Body of pancreas (tissue), 4 donors: Measurements from ENCODE around the gene RAD51B. TPM values are rescaled to one million over a fixed set of nuclear protein-coding genes. Genes with fewer than 3 reads are reported as not detected.

Experiments used
- ATAC-seq: fragments of 150-250 bp; one replicate; pipeline ENCODE4 v1.9.1; 2016
- DNase-seq, 4 donors: peaks; one replicate each; pipeline ENCODE4 v3.0.0-alpha.2; 2019
- H3K27ac ChIP-seq, 4 donors: fragments of 200-600 bp; sonication (generic); 1 replicate in 3 of 4; 2 replicates in 1 of 4; pipeline versions ENCODE4 v1.5.1 to v1.6.1; 2016 to 2019; ENCODE audit warnings: mild to moderate bottlenecking in 1 of 4, mixed read lengths in 1 of 4, moderate library complexity in 1 of 4
- H3K27me3 ChIP-seq, 2 donors: fragments of 200-600 bp; sonication (generic); one replicate each; pipeline ENCODE4 v1.6.0; 2016; ENCODE audit warnings: mild to moderate bottlenecking in 1 of 2
- H3K36me3 ChIP-seq, 2 donors: fragments of 200-600 bp; sonication (generic); replicated peaks in 1 of 2; 2 replicates each; pipeline ENCODE4 v1.5.1; 2016; ENCODE audit warnings: low read depth in 2 of 2; ENCODE audit not compliant: insufficient read depth in 1 of 2
- H3K4me1 ChIP-seq: fragments of 200-600 bp; sonication (generic); one replicate; pipeline ENCODE4 v1.6.0; 2016
- H3K4me3 ChIP-seq, 2 donors: fragments of 200-600 bp; sonication (generic); 1 replicate in 1 of 2; 2 replicates in 1 of 2; pipeline ENCODE4 v1.5.1; 2016 to 2019
- H3K9me3 ChIP-seq, 3 donors: fragments of 200-600 bp; sonication (generic); 1 replicate in 2 of 3; 2 replicates in 1 of 3; pipeline ENCODE4 v1.5.1; 2016
- CTCF ChIP-seq, 7 experiments: fragments of 450-650 bp in 4 of 7; fragments of 200-600 bp in 3 of 7; sonication (generic) in 3 of 7; IDR thresholded peaks; one replicate each; pipeline ENCODE4 v1.5.1; 2016 to 2019; ENCODE audit warnings: antibody characterized with exemption in 7 of 7
- POLR2A ChIP-seq, 3 donors: fragments of 450-650 bp; IDR thresholded peaks; one replicate each; pipeline ENCODE4 v1.6.1; 2016; ENCODE audit warnings: antibody characterized with exemption in 3 of 3, mild to moderate bottlenecking in 2 of 3
- WGBS, 2 donors: methylation state at CpG; one replicate each; pipeline ENCODE4 v1.1.5; 2017; 5-methylcytosine and 5-hydroxymethylcytosine counted together
- intact Hi-C: fragments of 100-400 bp; cut with DNase I; formaldehyde crosslinking; loops from one replicate; pipeline ENCODE4 v1.15.1; 2023
- total RNA-seq, 2 donors: library from RNA; depleted of rRNA; stranded (reverse); fragments of >200 nt; gene quantifications; one replicate each; pipeline ENCODE4 v1.1.0, GENCODE V29; 2016

The RAD51B gene
- total RNA-seq, 2 donors from 2014 or later: 12.2 to 29.6 TPM

DNA sequence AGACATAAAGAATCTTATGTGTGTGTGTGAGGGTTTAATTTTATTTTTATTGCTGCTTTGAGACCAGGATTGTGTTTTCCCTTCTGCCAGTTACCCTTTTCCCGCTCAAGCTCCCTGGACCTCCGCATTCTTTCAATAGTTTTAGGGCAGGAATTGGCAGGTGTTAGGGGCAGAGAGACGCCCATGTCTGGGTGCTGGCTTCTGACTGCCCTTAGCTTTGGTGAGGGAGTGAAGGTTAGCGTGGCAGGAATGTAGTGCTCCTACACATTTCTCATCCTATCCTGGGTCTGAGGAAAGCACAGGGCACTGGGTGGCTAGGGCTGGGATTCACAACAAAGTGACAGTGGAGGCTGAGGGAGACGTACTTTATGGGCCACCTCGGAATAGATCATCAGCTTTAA is 545.2 kb downstream of the RAD51B start:
- TF ChIP-seq POLR2A (IDR thresholded peaks at IDR 0.05): no peak
- TF ChIP-seq CTCF (IDR thresholded peaks at IDR 0.05): no peak
- no peak overlapping the region for H3K4me3 ChIP-seq
- no peaks in the 10 kb centered on the region for H3K9me3 ChIP-seq
- H3K27ac ChIP-seq: peak overlapping the region in 3 of 4 donors; percentile 44 to 70 (median 52)
- WGBS, 2 donors: 57 to 68% methylated on average over 6 of the region's 6 CpGs
- H3K36me3 ChIP-seq: no peaks in the 10 kb centered on the region
- H3K27me3 ChIP-seq: no peaks in the 10 kb centered on the region
- DNase-seq: peak in 2 of 4 donors; percentile 32
- ATAC-seq: peak; percentile 54
- intact Hi-C loops: no loop called here
- peaks cover 33% of the 10 kb centered on the region for H3K4me1 ChIP-seq

GRCh38 chr14:68365228-68365627 is 545.6 kb downstream of the RAD51B start:
- no peak overlapping the region for H3K4me3 ChIP-seq
- no peaks in the 10 kb centered on the region for H3K36me3 ChIP-seq
- intact Hi-C loops: no loop called here
- no peaks in the 10 kb centered on the region for H3K9me3 ChIP-seq
- ATAC-seq: no peak
- TF ChIP-seq CTCF (IDR thresholded peaks at IDR 0.05) (no peak), POLR2A (IDR thresholded peaks at IDR 0.05) (no peak)
- peaks cover 28% of the 10 kb centered on the region for H3K4me1 ChIP-seq
- H3K27ac ChIP-seq: peak overlapping the region in 3 of 4 donors; percentile 44 to 70 (median 52)
- no peaks in the 10 kb centered on the region for H3K27me3 ChIP-seq
- 85 to 87% methylated on average over 3 of the region's 3 CpGs for WGBS, 2 donors
- DNase-seq: no peak

- Histone ChIP-seq H3K4me1 (peaks cover 14% of the 10 kb centered on the region), H3K27me3 (no peaks in the 10 kb centered on the region), H3K4me3 (no peak overlapping the region), H3K36me3 (no peaks in the 10 kb centered on the region), H3K9me3 (no peaks in the 10 kb centered on the region), H3K27ac (no peak overlapping the region)
- ATAC-seq (no peak), DNase-seq (no peak)
- WGBS, 2 donors: 86 to 92% methylated on average over 2 of the region's 2 CpGs
- intact Hi-C loops: no loop called here
- TF ChIP-seq CTCF (IDR thresholded peaks at IDR 0.05): no peak
- TF ChIP-seq POLR2A (IDR thresholded peaks at IDR 0.05): no peak
These were observed 547.1 kb downstream of the RAD51B start for GRCh38 chr14:68366656-68367055.

DNA sequence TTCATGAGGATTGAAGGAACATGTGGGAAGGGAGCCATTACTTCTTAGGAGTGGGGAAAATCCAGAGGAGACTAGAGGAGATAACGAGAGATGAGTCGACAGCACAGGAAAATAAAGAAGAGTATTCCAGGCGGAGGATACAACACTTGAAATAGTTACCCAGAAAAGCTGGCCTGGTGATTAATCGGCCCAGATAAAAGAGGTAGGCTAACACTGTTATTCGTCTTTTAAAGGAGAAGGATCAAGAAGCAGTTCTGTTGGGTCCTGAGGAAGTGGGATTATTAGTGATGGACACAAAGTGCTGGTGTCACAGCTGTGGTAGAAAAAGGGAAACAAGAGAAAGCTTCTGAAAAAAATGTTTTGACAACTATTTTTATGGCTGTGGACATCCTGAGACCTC is 548.0 kb downstream of the RAD51B start:
- intact Hi-C loops: no loop called here
- peaks cover 12% of the 10 kb centered on the region for H3K4me1 ChIP-seq
- H3K4me3 ChIP-seq: no peak overlapping the region
- no peaks in the 10 kb centered on the region for H3K27me3 ChIP-seq
- no peaks in the 10 kb centered on the region for H3K36me3 ChIP-seq
- DNase-seq (no peak), ATAC-seq (no peak)
- TF ChIP-seq POLR2A (IDR thresholded peaks at IDR 0.05) (no peak), CTCF (IDR thresholded peaks at IDR 0.05) (no peak)
- no peaks in the 10 kb centered on the region for H3K9me3 ChIP-seq
- peak overlapping the region in 1 of 4 donors; percentile 19 for H3K27ac ChIP-seq
- 55 to 71% methylated on average over 5 of the region's 5 CpGs for WGBS, 2 donors

DNA sequence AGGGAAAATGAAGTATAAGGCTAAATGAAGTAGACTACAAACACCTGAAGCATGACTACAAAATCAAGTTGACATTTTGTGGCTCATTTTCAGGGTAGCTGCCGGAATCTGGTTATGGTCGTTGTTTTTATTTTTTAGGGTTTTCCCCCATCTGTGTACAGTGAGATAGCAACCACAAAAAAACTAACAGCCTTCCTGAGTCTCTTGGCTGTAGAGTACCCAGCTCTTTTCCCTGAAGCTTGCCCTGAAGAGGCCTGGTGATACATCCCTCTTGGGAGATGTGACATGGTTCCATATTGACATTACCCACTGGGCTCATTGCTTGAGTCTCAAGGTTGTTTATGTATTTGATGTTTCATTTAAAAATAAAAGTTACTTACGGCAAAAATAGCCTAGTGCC is 549.3 kb downstream of the RAD51B start:
- WGBS, 2 donors: 81 to 95% methylated on average over 3 of the region's 3 CpGs
- intact Hi-C loops: no loop called here
- no peak for DNase-seq
- no peaks in the 10 kb centered on the region for H3K9me3 ChIP-seq
- H3K4me1 ChIP-seq: peaks cover 12% of the 10 kb centered on the region
- no peak for ATAC-seq
- H3K4me3 ChIP-seq: no peak overlapping the region
- H3K27ac ChIP-seq: no peak overlapping the region
- no peaks in the 10 kb centered on the region for H3K27me3 ChIP-seq
- TF ChIP-seq POLR2A (IDR thresholded peaks at IDR 0.05) (no peak), CTCF (IDR thresholded peaks at IDR 0.05) (no peak)
- no peaks in the 10 kb centered on the region for H3K36me3 ChIP-seq
